ENCODE results near the gene DUS4L. TPM values are rescaled to one million over a fixed set of nuclear protein-coding genes. Genes with fewer than 3 reads are reported as not detected.

DUS4L gene
- total RNA-seq, 6 experiments from 2014 or later = 4.9 to 8.0 (median 6.3) TPM

GRCh38 chr7:107597953-107598352, 34.2 kb downstream of the DUS4L start:
- H3K27me3 Mint-ChIP-seq (ENCODE audit: insufficient read depth) = no peaks in the 10 kb centered on the region
- DNase-seq = no peak

DNA sequence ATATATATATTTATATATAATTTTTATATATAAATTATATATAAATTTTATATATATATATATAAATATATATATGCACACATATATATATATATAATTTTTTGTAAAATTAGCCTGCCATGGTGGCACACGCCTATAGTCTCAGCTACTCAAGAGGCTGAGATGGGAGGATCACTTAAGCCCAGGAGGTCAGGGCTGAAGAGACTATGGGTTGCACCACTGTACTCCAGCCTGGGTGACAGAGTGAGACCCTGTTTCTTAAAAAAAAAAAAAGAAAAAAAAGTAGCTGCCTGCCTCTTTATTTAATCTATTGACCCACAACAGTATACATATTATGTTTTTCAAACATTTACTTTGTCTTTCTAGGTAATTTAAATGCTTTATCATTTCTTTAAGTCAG, 35.5 kb downstream of the DUS4L start:
- H3K4me3 Mint-ChIP-seq = no peak overlapping the region
- H3K27ac Mint-ChIP-seq = no peak overlapping the region
- DNase-seq = no peak
- H3K27me3 Mint-ChIP-seq (ENCODE audit: insufficient read depth) = no peaks in the 10 kb centered on the region
- no peaks in the 10 kb centered on the region for H3K9me3 Mint-ChIP-seq
- TF ChIP-seq, protein P1, sequence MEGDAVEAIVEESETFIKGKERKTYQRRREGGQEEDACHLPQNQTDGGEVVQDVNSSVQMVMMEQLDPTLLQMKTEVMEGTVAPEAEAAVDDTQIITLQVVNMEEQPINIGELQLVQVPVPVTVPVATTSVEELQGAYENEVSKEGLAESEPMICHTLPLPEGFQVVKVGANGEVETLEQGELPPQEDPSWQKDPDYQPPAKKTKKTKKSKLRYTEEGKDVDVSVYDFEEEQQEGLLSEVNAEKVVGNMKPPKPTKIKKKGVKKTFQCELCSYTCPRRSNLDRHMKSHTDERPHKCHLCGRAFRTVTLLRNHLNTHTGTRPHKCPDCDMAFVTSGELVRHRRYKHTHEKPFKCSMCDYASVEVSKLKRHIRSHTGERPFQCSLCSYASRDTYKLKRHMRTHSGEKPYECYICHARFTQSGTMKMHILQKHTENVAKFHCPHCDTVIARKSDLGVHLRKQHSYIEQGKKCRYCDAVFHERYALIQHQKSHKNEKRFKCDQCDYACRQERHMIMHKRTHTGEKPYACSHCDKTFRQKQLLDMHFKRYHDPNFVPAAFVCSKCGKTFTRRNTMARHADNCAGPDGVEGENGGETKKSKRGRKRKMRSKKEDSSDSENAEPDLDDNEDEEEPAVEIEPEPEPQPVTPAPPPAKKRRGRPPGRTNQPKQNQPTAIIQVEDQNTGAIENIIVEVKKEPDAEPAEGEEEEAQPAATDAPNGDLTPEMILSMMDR (IDR thresholded peaks at IDR 0.05) = no peak
- H3K4me1 Mint-ChIP-seq (ENCODE audit: low read depth) = peaks cover 31% of the 10 kb centered on the region
- H3K36me3 Mint-ChIP-seq (ENCODE audit: low read depth) = peaks cover 31% of the 10 kb centered on the region

More at GRCh38 chr7:107597953-107598352, 34.2 kb downstream of the DUS4L start:
- TF ChIP-seq, protein P1 (IDR thresholded peaks at IDR 0.05) = no peak
- H3K9me3 Mint-ChIP-seq = no peaks in the 10 kb centered on the region
- peaks cover 44% of the 10 kb centered on the region for H3K36me3 Mint-ChIP-seq (ENCODE audit: low read depth)
- no peak overlapping the region for H3K27ac Mint-ChIP-seq
- H3K4me3 Mint-ChIP-seq = no peak overlapping the region
- peaks cover 44% of the 10 kb centered on the region for H3K4me1 Mint-ChIP-seq (ENCODE audit: low read depth)

DNA sequence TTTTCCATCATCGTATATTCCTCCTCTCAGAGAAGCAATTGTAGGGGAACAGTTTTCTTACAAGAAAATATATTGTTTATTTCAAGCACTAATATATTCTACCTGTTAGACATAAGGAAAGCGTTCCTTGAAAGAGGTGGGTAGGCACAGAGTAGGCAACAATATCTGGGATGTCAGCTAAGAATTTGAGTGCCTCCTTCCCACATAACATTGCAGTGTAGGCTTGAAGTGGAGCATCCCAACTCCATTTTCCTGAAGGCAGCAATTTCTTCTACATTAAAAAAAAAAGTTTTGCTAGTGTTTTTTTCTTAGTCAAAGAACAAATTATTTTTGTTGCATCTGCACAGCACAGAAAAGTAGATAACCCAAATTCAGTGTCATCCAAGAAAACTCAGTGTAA, 37.0 kb downstream of the DUS4L start:
- Mint-ChIP-seq H3K27me3 (ENCODE audit: insufficient read depth) (no peaks in the 10 kb centered on the region), H3K4me1 (ENCODE audit: low read depth) (peaks cover 25% of the 10 kb centered on the region), H3K36me3 (ENCODE audit: low read depth) (peaks cover 22% of the 10 kb centered on the region), H3K27ac (no peak overlapping the region), H3K9me3 (no peaks in the 10 kb centered on the region), H3K4me3 (no peak overlapping the region)
- DNase-seq = no peak
- TF ChIP-seq, protein P1 (IDR thresholded peaks at IDR 0.05) = no peak

DNA sequence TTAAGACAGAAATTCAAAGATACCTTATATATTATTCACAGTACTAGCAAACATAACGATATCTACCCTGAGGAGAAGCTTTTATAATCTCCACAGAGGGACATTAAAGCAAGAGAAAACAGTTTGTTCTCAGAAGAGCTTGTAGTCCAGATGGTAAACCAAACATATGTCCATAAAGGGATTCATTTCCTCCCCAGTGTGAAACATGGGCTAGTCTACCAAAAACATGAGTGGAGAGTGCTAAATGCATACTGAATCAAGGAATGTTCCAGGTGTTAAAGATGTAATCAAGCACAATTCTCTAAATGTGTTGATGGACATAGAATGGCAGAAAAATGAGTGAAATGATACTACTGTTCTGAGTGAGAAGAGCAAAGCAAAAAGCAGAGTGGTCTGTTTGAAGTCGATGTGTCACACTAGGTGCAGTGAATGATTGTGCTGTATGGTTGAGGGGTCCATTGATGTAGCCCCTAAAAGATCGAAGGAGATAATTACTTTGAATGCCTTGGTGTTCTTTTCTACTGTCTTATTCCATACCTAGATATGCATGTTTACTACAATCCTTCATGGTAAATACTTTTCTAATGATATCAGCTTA, 41.5 kb downstream of the DUS4L start:
- no peak overlapping the region for H3K27ac Mint-ChIP-seq
- H3K4me3 Mint-ChIP-seq = no peak overlapping the region
- H3K27me3 Mint-ChIP-seq (ENCODE audit: insufficient read depth) = no peaks in the 10 kb centered on the region
- H3K9me3 Mint-ChIP-seq = no peaks in the 10 kb centered on the region
- no peak for DNase-seq
- H3K4me1 Mint-ChIP-seq (ENCODE audit: low read depth) = peaks cover 10% of the 10 kb centered on the region
- peaks cover 18% of the 10 kb centered on the region for H3K36me3 Mint-ChIP-seq (ENCODE audit: low read depth)
- TF ChIP-seq, protein P1 (IDR thresholded peaks at IDR 0.05) = no peak

- H3K36me3 Mint-ChIP-seq (ENCODE audit: low read depth) = peaks cover 18% of the 10 kb centered on the region
- no peak overlapping the region for H3K4me3 Mint-ChIP-seq
- no peak for DNase-seq
- peaks cover 10% of the 10 kb centered on the region for H3K4me1 Mint-ChIP-seq (ENCODE audit: low read depth)
- H3K27me3 Mint-ChIP-seq (ENCODE audit: insufficient read depth) = no peaks in the 10 kb centered on the region
- TF ChIP-seq, protein P1 (IDR thresholded peaks at IDR 0.05) = no peak
- no peaks in the 10 kb centered on the region for H3K9me3 Mint-ChIP-seq
- no peak overlapping the region for H3K27ac Mint-ChIP-seq
These were observed 42.5 kb downstream of the DUS4L start for GRCh38 chr7:107606303-107606702.

All from HFFc6 (cell line).